SK-N-SH (cell line): ENCODE results near the gene PNKD.

ENCODE experiments used
- FOXJ3 ChIP-seq: sonication (generic); formaldehyde crosslinking; IDR thresholded peaks from 2 replicates; pipeline ENCODE4 v1.5.1; 2020; ENCODE audit warnings: mild to moderate bottlenecking, missing genetic modification reagents
- GABPA ChIP-seq: IDR thresholded peaks from 2 replicates; pipeline ENCODE4 v1.4.0; 2012; ENCODE audit warnings: low read depth, mild to moderate bottlenecking
- JUND ChIP-seq: IDR thresholded peaks from 2 replicates; pipeline ENCODE4 v1.4.0; 2012
- MXI1 ChIP-seq: IDR thresholded peaks from 2 replicates; pipeline ENCODE4 v1.6.1; 2012; ENCODE audit warnings: mild to moderate bottlenecking, low read depth, low read length, improper control_type of control experiment
- NFIC ChIP-seq: IDR thresholded peaks from 2 replicates; pipeline ENCODE4 v1.4.0; 2012; ENCODE audit warnings: borderline replicate concordance
- TAF1 ChIP-seq: IDR thresholded peaks from 2 replicates; pipeline ENCODE4 v1.6.1; 2012; ENCODE audit warnings: low read depth, mild to moderate bottlenecking, low read length, moderate library complexity, borderline replicate concordance
- TF ChIP-seq, protein P1 (sequence below): fragments of 200-600 bp; sonication (generic); IDR thresholded peaks from 2 replicates; pipeline ENCODE4 v1.6.1; 2017; ENCODE audit warnings: antibody characterized with exemption, mild to moderate bottlenecking, moderate library complexity
- TF ChIP-seq, protein P2 (sequence below): IDR thresholded peaks from 2 replicates; pipeline ENCODE4 v1.4.0; 2012; ENCODE audit warnings: low read depth, borderline replicate concordance
- TF ChIP-seq, protein P3 (sequence below): fragments of 150-350 bp; IDR thresholded peaks from 2 replicates; pipeline ENCODE4 v1.6.1; 2017; ENCODE audit warnings: antibody characterized with exemption, low read length, low read depth, borderline replicate concordance

- TF ChIP-seq, protein P1, sequence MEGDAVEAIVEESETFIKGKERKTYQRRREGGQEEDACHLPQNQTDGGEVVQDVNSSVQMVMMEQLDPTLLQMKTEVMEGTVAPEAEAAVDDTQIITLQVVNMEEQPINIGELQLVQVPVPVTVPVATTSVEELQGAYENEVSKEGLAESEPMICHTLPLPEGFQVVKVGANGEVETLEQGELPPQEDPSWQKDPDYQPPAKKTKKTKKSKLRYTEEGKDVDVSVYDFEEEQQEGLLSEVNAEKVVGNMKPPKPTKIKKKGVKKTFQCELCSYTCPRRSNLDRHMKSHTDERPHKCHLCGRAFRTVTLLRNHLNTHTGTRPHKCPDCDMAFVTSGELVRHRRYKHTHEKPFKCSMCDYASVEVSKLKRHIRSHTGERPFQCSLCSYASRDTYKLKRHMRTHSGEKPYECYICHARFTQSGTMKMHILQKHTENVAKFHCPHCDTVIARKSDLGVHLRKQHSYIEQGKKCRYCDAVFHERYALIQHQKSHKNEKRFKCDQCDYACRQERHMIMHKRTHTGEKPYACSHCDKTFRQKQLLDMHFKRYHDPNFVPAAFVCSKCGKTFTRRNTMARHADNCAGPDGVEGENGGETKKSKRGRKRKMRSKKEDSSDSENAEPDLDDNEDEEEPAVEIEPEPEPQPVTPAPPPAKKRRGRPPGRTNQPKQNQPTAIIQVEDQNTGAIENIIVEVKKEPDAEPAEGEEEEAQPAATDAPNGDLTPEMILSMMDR = no peak
- no peak for TF ChIP-seq FOXJ3
- peak; percentile 25; the same call in 1 of the 2 replicates for TF ChIP-seq NFIC
- no peak for TF ChIP-seq MXI1
- TF ChIP-seq, protein P2, sequence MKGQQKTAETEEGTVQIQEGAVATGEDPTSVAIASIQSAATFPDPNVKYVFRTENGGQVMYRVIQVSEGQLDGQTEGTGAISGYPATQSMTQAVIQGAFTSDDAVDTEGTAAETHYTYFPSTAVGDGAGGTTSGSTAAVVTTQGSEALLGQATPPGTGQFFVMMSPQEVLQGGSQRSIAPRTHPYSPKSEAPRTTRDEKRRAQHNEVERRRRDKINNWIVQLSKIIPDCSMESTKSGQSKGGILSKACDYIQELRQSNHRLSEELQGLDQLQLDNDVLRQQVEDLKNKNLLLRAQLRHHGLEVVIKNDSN = peak; percentile 46; the same call in 1 of the 2 replicates
- no peak for TF ChIP-seq GABPA
- TF ChIP-seq, protein P3, sequence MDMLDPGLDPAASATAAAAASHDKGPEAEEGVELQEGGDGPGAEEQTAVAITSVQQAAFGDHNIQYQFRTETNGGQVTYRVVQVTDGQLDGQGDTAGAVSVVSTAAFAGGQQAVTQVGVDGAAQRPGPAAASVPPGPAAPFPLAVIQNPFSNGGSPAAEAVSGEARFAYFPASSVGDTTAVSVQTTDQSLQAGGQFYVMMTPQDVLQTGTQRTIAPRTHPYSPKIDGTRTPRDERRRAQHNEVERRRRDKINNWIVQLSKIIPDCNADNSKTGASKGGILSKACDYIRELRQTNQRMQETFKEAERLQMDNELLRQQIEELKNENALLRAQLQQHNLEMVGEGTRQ = no peak
- TF ChIP-seq TAF1 = peak; percentile 65; the same call in 1 of the 2 replicates
- TF ChIP-seq JUND = peak; percentile 9; the same call in 1 of the 2 replicates
Observed at GRCh38 chr2:218286570-218287459, 16.5 kb downstream of the PNKD start.
